Lower leg skin (tissue), 4 donors: Measurements from ENCODE around the gene SLC25A51. TPM values are rescaled to one million over a fixed set of nuclear protein-coding genes. Genes with fewer than 3 reads are reported as not detected.

Experiments used
- DNase-seq, 2 donors: peaks; one replicate each; pipeline ENCODE4 v3.0.0-alpha.2; 2019; ENCODE audit warnings: low spot score in 2 of 2
- H3K4me3 ChIP-seq: fragments of 200-600 bp; sonication (generic); 2 replicates; pipeline ENCODE4 v1.5.1; 2017; ENCODE audit warnings: mild to moderate bottlenecking, low read depth; ENCODE audit not compliant: poor library complexity, severe bottlenecking
- POLR2A ChIP-seq, 2 donors: fragments of 450-650 bp; IDR thresholded peaks; one replicate each; pipeline ENCODE4 v1.6.1; 2016 to 2017; ENCODE audit warnings: antibody characterized with exemption in 2 of 2, mild to moderate bottlenecking in 1 of 2, moderate library complexity in 1 of 2
- WGBS, 2 donors: methylation state at CpG; one replicate each; pipeline ENCODE4 v1.1.5; 2018; 5-methylcytosine and 5-hydroxymethylcytosine counted together
- intact Hi-C: fragments of 100-400 bp; cut with DNase I; formaldehyde crosslinking; loops from one replicate; pipeline ENCODE4 v1.15.0; 2023; ENCODE audit warnings: low total_unique reads
- total RNA-seq, 4 donors: library from RNA; depleted of rRNA; stranded (reverse); fragments of >200 nt; gene quantifications; one replicate each; pipeline ENCODE4 v1.1.0, GENCODE V29; 2016
- TF ChIP-seq, protein P1 (sequence below), 3 donors: fragments of 450-650 bp; IDR thresholded peaks; one replicate each; pipeline ENCODE4 v1.5.1; 2016; ENCODE audit warnings: antibody characterized with exemption in 3 of 3, mild to moderate bottlenecking in 3 of 3, moderate library complexity in 2 of 3

SLC25A51 gene
- total RNA-seq, 4 donors from 2014 or later: 13.3 to 24.8 (median 16.9) TPM

- no peak for DNase-seq
- TF ChIP-seq POLR2A (IDR thresholded peaks at IDR 0.05): no peak
- TF ChIP-seq, protein P1, sequence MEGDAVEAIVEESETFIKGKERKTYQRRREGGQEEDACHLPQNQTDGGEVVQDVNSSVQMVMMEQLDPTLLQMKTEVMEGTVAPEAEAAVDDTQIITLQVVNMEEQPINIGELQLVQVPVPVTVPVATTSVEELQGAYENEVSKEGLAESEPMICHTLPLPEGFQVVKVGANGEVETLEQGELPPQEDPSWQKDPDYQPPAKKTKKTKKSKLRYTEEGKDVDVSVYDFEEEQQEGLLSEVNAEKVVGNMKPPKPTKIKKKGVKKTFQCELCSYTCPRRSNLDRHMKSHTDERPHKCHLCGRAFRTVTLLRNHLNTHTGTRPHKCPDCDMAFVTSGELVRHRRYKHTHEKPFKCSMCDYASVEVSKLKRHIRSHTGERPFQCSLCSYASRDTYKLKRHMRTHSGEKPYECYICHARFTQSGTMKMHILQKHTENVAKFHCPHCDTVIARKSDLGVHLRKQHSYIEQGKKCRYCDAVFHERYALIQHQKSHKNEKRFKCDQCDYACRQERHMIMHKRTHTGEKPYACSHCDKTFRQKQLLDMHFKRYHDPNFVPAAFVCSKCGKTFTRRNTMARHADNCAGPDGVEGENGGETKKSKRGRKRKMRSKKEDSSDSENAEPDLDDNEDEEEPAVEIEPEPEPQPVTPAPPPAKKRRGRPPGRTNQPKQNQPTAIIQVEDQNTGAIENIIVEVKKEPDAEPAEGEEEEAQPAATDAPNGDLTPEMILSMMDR (IDR thresholded peaks at IDR 0.05): no peak
- 84 to 94% methylated on average over 7 to 9 of the region's 9 CpGs for WGBS, 2 donors
- intact Hi-C loops: no loop called here
- H3K4me3 ChIP-seq: no peak overlapping the region
These were observed 40.9 kb upstream of the SLC25A51 start for GRCh38 chr9:37944671-37945481.

DNA sequence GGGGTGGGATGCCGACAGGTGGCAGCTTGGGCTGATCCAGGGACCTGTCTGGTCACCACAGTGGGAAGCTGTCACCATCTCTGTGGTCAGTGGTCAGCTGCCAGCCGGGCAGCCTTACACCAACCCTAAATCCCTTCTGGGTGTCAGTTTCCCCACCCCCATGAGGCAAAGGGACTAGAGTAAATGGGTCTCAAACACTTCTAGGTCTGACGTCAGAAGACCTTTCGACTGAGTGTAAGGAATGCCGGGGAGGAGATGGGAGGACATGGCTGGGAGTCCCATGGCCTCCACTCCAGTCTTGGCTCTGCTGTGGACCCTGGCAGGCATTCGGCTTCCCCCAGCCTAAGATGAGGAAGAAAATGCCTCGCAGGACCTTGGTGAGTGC lies 40.3 kb upstream of the SLC25A51 start:
- WGBS, 2 donors: 78 to 83% methylated on average over 7 of the region's 7 CpGs
- no peak for TF ChIP-seq POLR2A (IDR thresholded peaks at IDR 0.05)
- TF ChIP-seq, protein P1 (IDR thresholded peaks at IDR 0.05): no peak
- no peak overlapping the region for H3K4me3 ChIP-seq
- no peak for DNase-seq
- intact Hi-C loops: no loop called here

- no peak for DNase-seq
- TF ChIP-seq, protein P1 (IDR thresholded peaks at IDR 0.05): no peak
- TF ChIP-seq POLR2A (IDR thresholded peaks at IDR 0.05): no peak
- intact Hi-C loops: no loop called here
- 48 to 52% methylated on average over 12 of the region's 12 CpGs for WGBS, 2 donors
- no peak overlapping the region for H3K4me3 ChIP-seq
These were observed 39.7 kb upstream of the SLC25A51 start for GRCh38 chr9:37943345-37944265.

- intact Hi-C loops: no loop called here
- H3K4me3 ChIP-seq: no peak overlapping the region
- TF ChIP-seq, protein P1 (IDR thresholded peaks at IDR 0.05): no peak
- TF ChIP-seq POLR2A (IDR thresholded peaks at IDR 0.05): no peak
- WGBS, 2 donors: 82 to 83% methylated on average over 12 of the region's 12 CpGs
- no peak for DNase-seq
These were observed 38.9 kb upstream of the SLC25A51 start for GRCh38 chr9:37942621-37943344.

DNA sequence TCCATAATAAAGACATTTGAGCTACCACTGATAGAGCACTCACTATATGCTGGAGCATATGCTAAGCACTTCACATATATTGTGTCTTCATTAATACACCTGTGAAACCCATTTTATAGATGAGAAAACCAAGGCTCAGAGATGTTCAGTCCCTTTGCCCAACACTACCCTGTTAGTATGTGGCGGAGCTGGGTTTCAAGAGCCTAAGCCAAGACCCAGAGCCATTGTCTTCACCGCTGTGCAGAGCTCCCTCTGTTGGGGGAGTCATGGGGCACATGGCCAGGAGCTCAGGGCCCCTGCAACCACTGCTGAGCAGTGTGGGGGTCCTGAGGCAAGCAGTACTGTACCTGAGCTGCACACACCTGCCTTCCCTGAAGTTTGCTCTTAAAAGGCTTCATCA lies 37.3 kb upstream of the SLC25A51 start:
- TF ChIP-seq, protein P1 (IDR thresholded peaks at IDR 0.05): no peak
- TF ChIP-seq POLR2A (IDR thresholded peaks at IDR 0.05): no peak
- WGBS, 2 donors: 86 to 100% methylated on average over 2 of the region's 2 CpGs
- no peak overlapping the region for H3K4me3 ChIP-seq
- intact Hi-C loops: no loop called here
- no peak for DNase-seq
